Body of pancreas (tissue), 4 donors: Measurements from ENCODE around the gene PHLDA2.

Source experiments
- CTCF ChIP-seq, 7 experiments: fragments of 450-650 bp in 4 of 7; fragments of 200-600 bp in 3 of 7; sonication (generic) in 3 of 7; IDR thresholded peaks; one replicate each; pipeline ENCODE4 v1.5.1; 2016 to 2019; ENCODE audit warnings: antibody characterized with exemption in 7 of 7
- POLR2A ChIP-seq, 3 donors: fragments of 450-650 bp; IDR thresholded peaks; one replicate each; pipeline ENCODE4 v1.6.1; 2016; ENCODE audit warnings: antibody characterized with exemption in 3 of 3, mild to moderate bottlenecking in 2 of 3

- TF ChIP-seq CTCF (IDR thresholded peaks at IDR 0.05) (no peak), POLR2A (IDR thresholded peaks at IDR 0.05) (no peak)
Observed at GRCh38 chr11:2976294-2977063, 47.3 kb upstream of the PHLDA2 start.
